HepG2 (cell line): ENCODE data around the gene VEGFB. TPM values are rescaled to one million over a fixed set of nuclear protein-coding genes. Genes with fewer than 3 reads are reported as not detected.

ENCODE experiments used
- HNF4A ChIP-seq: sonication (generic); formaldehyde crosslinking; IDR thresholded peaks from 2 replicates; pipeline ENCODE4 v1.4.0; 2020; ENCODE audit warnings: missing genetic modification reagents
- HNRNPUL1 ChIP-seq: fragments of 200-400 bp; formaldehyde crosslinking; IDR thresholded peaks from 2 replicates; pipeline ENCODE4 v1.6.1; 2017; ENCODE audit warnings: low read depth, mild to moderate bottlenecking, low read length, moderate library complexity
- MBNL3 ChIP-seq: fragments of 250-450 bp; sonication (Bioruptor Pico); conservative IDR thresholded peaks from 2 replicates; pipeline ENCODE4 v1.8.0; 2022; ENCODE audit warnings: mild to moderate bottlenecking, inconsistent platforms
- MLLT10 ChIP-seq: sonication (generic); formaldehyde crosslinking; IDR thresholded peaks from 2 replicates; pipeline ENCODE4 v1.4.0; 2020; ENCODE audit warnings: missing genetic modification reagents
- ZC3H4 ChIP-seq: sonication (generic); formaldehyde crosslinking; IDR thresholded peaks from 2 replicates; pipeline ENCODE4 v1.4.0; 2020; ENCODE audit warnings: missing genetic modification reagents, borderline replicate concordance
- ZFP37 ChIP-seq: sonication (generic); formaldehyde crosslinking; IDR thresholded peaks from 2 replicates; pipeline ENCODE4 v1.4.0; 2020; ENCODE audit warnings: missing genetic modification reagents, borderline replicate concordance
- ZNF563 ChIP-seq: sonication (generic); formaldehyde crosslinking; IDR thresholded peaks from 2 replicates; pipeline ENCODE4 v1.8.0; 2022; ENCODE audit warnings: mild to moderate bottlenecking, moderate library complexity, missing genetic modification reagents
- polyA plus RNA-seq, 8 experiments: library from polyadenylated mRNA; depleted of rRNA in 3 of 8; stranded (reverse) in 7 of 8; unstranded in 1 of 8; fragments of >200 nt; fragmentation: Illumina TruSeq in 4 of 8; extraction: Trizol in 4 of 8; gene quantifications; 2 replicates each; pipeline versions ENCODE4 v1.2.1 to v1.2.3, GENCODE V29; 2011 to 2016; ENCODE audit warnings: low read depth in 4 of 8, missing spikeins in 1 of 8, mixed read lengths in 1 of 8; ENCODE audit not compliant: insufficient read depth in 1 of 8
- total RNA-seq, 5 experiments: library from RNA; depleted of rRNA; stranded (reverse); fragments of >200 nt; fragmentation: Illumina TruSeq; extraction: Trizol; gene quantifications; 2 replicates each; pipeline ENCODE4 v1.2.3, GENCODE V29; 2016; ENCODE audit warnings: low read depth in 1 of 5
- TF ChIP-seq, protein P1 (sequence below): sonication (generic); formaldehyde crosslinking; IDR thresholded peaks from 2 replicates; pipeline ENCODE4; 2020; ENCODE audit warnings: missing genetic modification reagents, mild to moderate bottlenecking, borderline replicate concordance
- TF ChIP-seq, protein P2 (sequence below), 2 experiments: sonication (generic) in 1 of 2; formaldehyde crosslinking in 1 of 2; IDR thresholded peaks; 2 replicates each; pipeline versions ENCODE4 v1.4.0 to v1.6.1; 2016 to 2020; ENCODE audit warnings: borderline replicate concordance in 1 of 2, low read depth in 1 of 2, mild to moderate bottlenecking in 1 of 2, missing genetic modification reagents in 1 of 2
- TF ChIP-seq, protein P3 (sequence below): sonication (generic); formaldehyde crosslinking; IDR thresholded peaks from 2 replicates; pipeline ENCODE4 v1.4.0; 2020; ENCODE audit warnings: missing genetic modification reagents, mild to moderate bottlenecking, borderline replicate concordance
- TF ChIP-seq, protein P4 (sequence below): sonication (generic); formaldehyde crosslinking; IDR thresholded peaks from 2 replicates; pipeline ENCODE4 v1.8.1; 2023; ENCODE audit warnings: mild to moderate bottlenecking, missing genetic modification reagents
- TF ChIP-seq, protein P5 (sequence below): sonication (generic); formaldehyde crosslinking; conservative IDR thresholded peaks from 2 replicates; pipeline ENCODE4 v1.4.0; 2020; ENCODE audit warnings: missing genetic modification reagents
- TF ChIP-seq, protein P6 (sequence below): IDR thresholded peaks from 2 replicates; pipeline ENCODE4 v1.6.1; 2016; ENCODE audit warnings: control low read depth

The VEGFB gene
- total and polyA plus RNA-seq, 2 of the 13 experiments (the other 11 are each of a cell fraction or from before 2014, with no cell fraction given), result 9.0 to 11.3 TPM

DNA sequence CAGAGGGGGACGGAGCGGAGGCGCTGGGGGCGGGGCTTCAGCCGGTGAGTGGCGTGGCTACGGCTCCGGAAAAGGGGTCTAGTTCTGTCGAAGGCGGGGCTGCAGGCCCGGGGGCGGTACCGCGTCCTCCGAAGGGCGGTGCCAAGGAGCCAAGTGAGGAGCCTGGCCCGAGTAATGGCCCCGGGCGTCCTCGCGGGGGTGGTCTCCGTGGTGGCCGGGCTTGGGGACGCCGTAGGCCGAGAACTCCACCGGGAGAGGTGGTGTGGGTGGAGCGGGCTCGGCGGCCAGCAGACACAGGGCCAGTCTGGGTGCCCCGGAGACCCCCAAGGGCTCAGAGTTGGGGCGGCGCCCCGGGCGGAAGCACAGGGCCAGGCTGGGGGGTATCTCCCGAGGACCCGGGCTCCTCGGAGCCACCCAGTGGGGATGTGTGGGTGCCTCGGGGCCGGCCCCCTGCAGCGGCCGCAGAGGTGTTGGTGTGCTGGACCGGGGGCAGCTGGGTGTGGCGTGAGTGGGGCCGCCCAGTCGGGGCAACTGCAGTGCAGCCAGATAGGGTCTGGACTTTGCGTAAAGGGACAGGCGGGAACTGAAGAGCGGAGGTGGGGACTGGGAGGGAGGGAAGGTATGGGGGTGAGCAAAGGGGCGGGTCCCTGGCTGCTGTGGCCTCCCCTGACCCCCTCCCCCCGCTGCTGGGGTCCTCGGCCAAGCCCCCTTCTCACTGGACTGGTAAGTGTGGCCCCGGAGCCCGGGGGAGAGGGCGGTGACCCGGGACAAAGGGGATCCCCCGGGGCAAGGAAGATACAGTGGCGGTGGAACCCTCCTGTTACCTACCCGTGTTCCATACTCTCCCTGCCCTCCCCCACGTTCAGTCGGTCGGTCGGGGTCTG is 7.3 kb downstream of the VEGFB start (continued):
- TF ChIP-seq, protein P1, sequence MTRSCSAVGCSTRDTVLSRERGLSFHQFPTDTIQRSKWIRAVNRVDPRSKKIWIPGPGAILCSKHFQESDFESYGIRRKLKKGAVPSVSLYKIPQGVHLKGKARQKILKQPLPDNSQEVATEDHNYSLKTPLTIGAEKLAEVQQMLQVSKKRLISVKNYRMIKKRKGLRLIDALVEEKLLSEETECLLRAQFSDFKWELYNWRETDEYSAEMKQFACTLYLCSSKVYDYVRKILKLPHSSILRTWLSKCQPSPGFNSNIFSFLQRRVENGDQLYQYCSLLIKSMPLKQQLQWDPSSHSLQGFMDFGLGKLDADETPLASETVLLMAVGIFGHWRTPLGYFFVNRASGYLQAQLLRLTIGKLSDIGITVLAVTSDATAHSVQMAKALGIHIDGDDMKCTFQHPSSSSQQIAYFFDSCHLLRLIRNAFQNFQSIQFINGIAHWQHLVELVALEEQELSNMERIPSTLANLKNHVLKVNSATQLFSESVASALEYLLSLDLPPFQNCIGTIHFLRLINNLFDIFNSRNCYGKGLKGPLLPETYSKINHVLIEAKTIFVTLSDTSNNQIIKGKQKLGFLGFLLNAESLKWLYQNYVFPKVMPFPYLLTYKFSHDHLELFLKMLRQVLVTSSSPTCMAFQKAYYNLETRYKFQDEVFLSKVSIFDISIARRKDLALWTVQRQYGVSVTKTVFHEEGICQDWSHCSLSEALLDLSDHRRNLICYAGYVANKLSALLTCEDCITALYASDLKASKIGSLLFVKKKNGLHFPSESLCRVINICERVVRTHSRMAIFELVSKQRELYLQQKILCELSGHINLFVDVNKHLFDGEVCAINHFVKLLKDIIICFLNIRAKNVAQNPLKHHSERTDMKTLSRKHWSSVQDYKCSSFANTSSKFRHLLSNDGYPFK, result no peak; the same call in 1 of the 2 replicates
- TF ChIP-seq, protein P2, sequence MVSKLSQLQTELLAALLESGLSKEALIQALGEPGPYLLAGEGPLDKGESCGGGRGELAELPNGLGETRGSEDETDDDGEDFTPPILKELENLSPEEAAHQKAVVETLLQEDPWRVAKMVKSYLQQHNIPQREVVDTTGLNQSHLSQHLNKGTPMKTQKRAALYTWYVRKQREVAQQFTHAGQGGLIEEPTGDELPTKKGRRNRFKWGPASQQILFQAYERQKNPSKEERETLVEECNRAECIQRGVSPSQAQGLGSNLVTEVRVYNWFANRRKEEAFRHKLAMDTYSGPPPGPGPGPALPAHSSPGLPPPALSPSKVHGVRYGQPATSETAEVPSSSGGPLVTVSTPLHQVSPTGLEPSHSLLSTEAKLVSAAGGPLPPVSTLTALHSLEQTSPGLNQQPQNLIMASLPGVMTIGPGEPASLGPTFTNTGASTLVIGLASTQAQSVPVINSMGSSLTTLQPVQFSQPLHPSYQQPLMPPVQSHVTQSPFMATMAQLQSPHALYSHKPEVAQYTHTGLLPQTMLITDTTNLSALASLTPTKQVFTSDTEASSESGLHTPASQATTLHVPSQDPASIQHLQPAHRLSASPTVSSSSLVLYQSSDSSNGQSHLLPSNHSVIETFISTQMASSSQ (IDR thresholded peaks at IDR 0.05; ENCODE audit: low read depth), result no peak
- TF ChIP-seq, protein P2 (CRISPR knock-in tag; IDR thresholded peaks at IDR 0.05; ENCODE audit: borderline replicate concordance), result peak; percentile 54
- TF ChIP-seq ZNF563 (CRISPR knock-in tag), result peak; percentile 25; the same call in 1 of the 2 replicates
- TF ChIP-seq ZC3H4 (CRISPR knock-in tag), result no peak
- no peak for TF ChIP-seq MLLT10 (CRISPR knock-in tag)
- TF ChIP-seq HNF4A (CRISPR knock-in tag), result no peak
- TF ChIP-seq, protein P3, sequence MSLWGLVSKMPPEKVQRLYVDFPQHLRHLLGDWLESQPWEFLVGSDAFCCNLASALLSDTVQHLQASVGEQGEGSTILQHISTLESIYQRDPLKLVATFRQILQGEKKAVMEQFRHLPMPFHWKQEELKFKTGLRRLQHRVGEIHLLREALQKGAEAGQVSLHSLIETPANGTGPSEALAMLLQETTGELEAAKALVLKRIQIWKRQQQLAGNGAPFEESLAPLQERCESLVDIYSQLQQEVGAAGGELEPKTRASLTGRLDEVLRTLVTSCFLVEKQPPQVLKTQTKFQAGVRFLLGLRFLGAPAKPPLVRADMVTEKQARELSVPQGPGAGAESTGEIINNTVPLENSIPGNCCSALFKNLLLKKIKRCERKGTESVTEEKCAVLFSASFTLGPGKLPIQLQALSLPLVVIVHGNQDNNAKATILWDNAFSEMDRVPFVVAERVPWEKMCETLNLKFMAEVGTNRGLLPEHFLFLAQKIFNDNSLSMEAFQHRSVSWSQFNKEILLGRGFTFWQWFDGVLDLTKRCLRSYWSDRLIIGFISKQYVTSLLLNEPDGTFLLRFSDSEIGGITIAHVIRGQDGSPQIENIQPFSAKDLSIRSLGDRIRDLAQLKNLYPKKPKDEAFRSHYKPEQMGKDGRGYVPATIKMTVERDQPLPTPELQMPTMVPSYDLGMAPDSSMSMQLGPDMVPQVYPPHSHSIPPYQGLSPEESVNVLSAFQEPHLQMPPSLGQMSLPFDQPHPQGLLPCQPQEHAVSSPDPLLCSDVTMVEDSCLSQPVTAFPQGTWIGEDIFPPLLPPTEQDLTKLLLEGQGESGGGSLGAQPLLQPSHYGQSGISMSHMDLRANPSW, result no peak; the same call in 1 of the 2 replicates
- TF ChIP-seq, protein P4, sequence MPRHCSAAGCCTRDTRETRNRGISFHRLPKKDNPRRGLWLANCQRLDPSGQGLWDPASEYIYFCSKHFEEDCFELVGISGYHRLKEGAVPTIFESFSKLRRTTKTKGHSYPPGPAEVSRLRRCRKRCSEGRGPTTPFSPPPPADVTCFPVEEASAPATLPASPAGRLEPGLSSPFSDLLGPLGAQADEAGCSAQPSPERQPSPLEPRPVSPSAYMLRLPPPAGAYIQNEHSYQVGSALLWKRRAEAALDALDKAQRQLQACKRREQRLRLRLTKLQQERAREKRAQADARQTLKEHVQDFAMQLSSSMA (CRISPR knock-in tag), result 0 out of 2 replicates have a peak, but pooled peaks have one; percentile 73
- no peak for TF ChIP-seq ZFP37 (CRISPR knock-in tag)
- no peak for TF ChIP-seq HNRNPUL1
- TF ChIP-seq MBNL3, result no peak
- TF ChIP-seq, protein P5, sequence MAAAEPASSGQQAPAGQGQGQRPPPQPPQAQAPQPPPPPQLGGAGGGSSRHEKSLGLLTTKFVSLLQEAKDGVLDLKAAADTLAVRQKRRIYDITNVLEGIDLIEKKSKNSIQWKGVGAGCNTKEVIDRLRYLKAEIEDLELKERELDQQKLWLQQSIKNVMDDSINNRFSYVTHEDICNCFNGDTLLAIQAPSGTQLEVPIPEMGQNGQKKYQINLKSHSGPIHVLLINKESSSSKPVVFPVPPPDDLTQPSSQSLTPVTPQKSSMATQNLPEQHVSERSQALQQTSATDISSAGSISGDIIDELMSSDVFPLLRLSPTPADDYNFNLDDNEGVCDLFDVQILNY (CRISPR knock-in tag), result 0 out of 2 replicates have a peak, but pooled peaks have one; percentile 13
- TF ChIP-seq, protein P6, sequence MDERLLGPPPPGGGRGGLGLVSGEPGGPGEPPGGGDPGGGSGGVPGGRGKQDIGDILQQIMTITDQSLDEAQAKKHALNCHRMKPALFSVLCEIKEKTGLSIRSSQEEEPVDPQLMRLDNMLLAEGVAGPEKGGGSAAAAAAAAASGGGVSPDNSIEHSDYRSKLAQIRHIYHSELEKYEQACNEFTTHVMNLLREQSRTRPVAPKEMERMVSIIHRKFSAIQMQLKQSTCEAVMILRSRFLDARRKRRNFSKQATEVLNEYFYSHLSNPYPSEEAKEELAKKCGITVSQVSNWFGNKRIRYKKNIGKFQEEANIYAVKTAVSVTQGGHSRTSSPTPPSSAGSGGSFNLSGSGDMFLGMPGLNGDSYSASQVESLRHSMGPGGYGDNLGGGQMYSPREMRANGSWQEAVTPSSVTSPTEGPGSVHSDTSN (CRISPR knock-in tag), result peak; percentile 82
